ENCODE measurements around the gene PDE6A.
A peak's percentile ranks its signal among the peaks of the same experiment; 100 is the strongest.

The PDE6A gene

GRCh38 chr5:149836451-149837139 is 108.0 kb downstream of the PDE6A start:
- no peak for DNase-seq (ENCODE audit: low read depth)

GRCh38 chr5:149834246-149834855 is 110.2 kb downstream of the PDE6A start:
- peak; percentile 29 for DNase-seq (ENCODE audit: low read depth)

- no peak for DNase-seq (ENCODE audit: low read depth)
These were observed 111.3 kb downstream of the PDE6A start for GRCh38 chr5:149833116-149833827.

GRCh38 chr5:149832636-149833035 is 112.0 kb downstream of the PDE6A start:
- no peak for DNase-seq (ENCODE audit: low read depth)

- peak; percentile 18 for DNase-seq (ENCODE audit: low read depth)
These were observed 113.1 kb downstream of the PDE6A start for GRCh38 chr5:149831492-149831891.

GRCh38 chr5:149830579-149830978 is 114.0 kb downstream of the PDE6A start:
- DNase-seq (ENCODE audit: low read depth), result no peak

GRCh38 chr5:149829954-149830353 is 114.6 kb downstream of the PDE6A start:
- DNase-seq (ENCODE audit: low read depth), result no peak

GRCh38 chr5:149828161-149829011 is 116.2 kb downstream of the PDE6A start:
- DNase-seq (ENCODE audit: low read depth), result peak; percentile 78

- no peak for DNase-seq (ENCODE audit: low read depth)
These were observed 117.0 kb downstream of the PDE6A start for GRCh38 chr5:149827546-149827945.

GRCh38 chr5:149827086-149827485 is 117.5 kb downstream of the PDE6A start:
- DNase-seq (ENCODE audit: low read depth), result no peak

- no peak for DNase-seq (ENCODE audit: low read depth)
These were observed 118.0 kb downstream of the PDE6A start for GRCh38 chr5:149826574-149826973.

- DNase-seq (ENCODE audit: low read depth), result no peak
These were observed 119.7 kb downstream of the PDE6A start for GRCh38 chr5:149824846-149825245.

GRCh38 chr5:149824120-149824519 is 120.5 kb downstream of the PDE6A start:
- DNase-seq (ENCODE audit: low read depth), result no peak

- no peak for DNase-seq (ENCODE audit: low read depth)
These were observed 121.2 kb downstream of the PDE6A start for GRCh38 chr5:149823375-149823774.

GRCh38 chr5:149822301-149822700 is 122.3 kb downstream of the PDE6A start:
- DNase-seq (ENCODE audit: low read depth), result no peak

GRCh38 chr5:149820536-149821510 is 123.8 kb downstream of the PDE6A start:
- no peak for DNase-seq (ENCODE audit: low read depth)

GRCh38 chr5:149820012-149820411 is 124.6 kb downstream of the PDE6A start:
- no peak for DNase-seq (ENCODE audit: low read depth)

- DNase-seq (ENCODE audit: low read depth), result no peak
These were observed 126.5 kb downstream of the PDE6A start for GRCh38 chr5:149818116-149818515.

- DNase-seq (ENCODE audit: low read depth), result no peak
These were observed 127.0 kb downstream of the PDE6A start for GRCh38 chr5:149817539-149818060.

- DNase-seq (ENCODE audit: low read depth), result no peak
These were observed 127.9 kb downstream of the PDE6A start for GRCh38 chr5:149816661-149817060.

GRCh38 chr5:149811453-149811852 is 133.1 kb downstream of the PDE6A start:
- DNase-seq (ENCODE audit: low read depth), result no peak

All from activated gamma-delta T cell treated with anti-CD3 and anti-CD28 coated beads, Interleukin-2, amount 50 U/mL, for 16 hours (primary cell).